ENCODE data around the gene CENPV.

GRCh38 chr17:16306211-16306610 lies 47.1 kb downstream of the CENPV start:
- TF ChIP-seq EZH2 (IDR thresholded peaks at IDR 0.05; ENCODE audit: insufficient read depth, poor library complexity, severe bottlenecking) (no peak), EZH2phosphoT487 (IDR thresholded peaks at IDR 0.05; ENCODE audit: insufficient read depth, low read depth) (no peak)
